Kidney capillary endothelial cell (primary cell): Measurements from ENCODE around the gene FEM1C.

ENCODE experiments used
- DNase-seq: peaks from one replicate; pipeline ENCODE4 v3.0.0-alpha.2; 2018; ENCODE audit warnings: low spot score

Gene FEM1C, protein sequence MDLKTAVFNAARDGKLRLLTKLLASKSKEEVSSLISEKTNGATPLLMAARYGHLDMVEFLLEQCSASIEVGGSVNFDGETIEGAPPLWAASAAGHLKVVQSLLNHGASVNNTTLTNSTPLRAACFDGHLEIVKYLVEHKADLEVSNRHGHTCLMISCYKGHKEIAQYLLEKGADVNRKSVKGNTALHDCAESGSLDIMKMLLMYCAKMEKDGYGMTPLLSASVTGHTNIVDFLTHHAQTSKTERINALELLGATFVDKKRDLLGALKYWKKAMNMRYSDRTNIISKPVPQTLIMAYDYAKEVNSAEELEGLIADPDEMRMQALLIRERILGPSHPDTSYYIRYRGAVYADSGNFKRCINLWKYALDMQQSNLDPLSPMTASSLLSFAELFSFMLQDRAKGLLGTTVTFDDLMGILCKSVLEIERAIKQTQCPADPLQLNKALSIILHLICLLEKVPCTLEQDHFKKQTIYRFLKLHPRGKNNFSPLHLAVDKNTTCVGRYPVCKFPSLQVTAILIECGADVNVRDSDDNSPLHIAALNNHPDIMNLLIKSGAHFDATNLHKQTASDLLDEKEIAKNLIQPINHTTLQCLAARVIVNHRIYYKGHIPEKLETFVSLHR

DNA sequence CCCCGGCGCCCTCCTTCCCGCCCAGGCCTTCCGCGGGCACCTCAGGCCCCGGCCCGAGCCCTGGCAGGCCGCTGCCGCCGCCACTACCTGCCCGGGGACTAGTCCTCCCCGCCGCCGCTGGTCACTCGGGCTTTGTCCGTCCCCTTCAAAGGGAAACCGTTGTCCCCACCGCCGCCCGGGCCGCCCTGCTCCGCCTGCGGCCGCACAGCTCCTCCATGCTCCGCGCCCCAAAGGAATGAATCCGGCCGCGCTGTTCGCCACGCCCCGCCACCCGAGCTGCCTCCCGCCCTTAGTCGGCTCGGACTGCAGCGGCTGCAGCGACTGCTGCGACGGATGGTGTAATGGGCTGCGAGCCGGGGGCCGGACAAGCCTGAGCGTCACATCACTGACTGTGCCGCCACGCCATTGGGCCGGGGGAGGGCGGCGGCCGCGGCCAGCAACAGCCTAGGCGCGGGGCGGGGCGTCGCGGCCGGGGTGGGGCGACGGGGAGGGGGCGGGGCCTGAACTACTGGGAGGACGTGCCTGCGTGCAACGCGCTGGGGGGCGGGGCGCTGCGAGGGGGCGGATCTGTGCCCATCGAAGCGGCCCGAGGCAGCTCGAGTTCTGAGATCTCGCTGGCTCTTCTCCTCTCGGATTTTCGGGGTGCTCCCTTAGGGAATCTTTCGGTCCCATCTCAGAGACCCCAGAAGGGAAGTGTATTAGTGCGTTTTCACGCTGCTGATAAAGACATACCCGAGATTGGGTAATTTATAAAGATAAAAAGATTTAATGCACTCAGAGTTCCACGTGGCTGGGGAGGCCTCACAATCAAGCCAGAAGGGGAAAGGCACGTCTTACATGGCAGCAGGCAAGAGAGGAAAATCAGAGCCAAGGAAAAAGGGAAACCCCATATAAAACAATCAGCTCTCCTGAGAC, at the start of gene FEM1C:
TSS of gene FEM1C (minus strand) at position 340 of the 915 bp plus-strand sequence. CDS start 1,282 bp downstream, outside the sequence.
- peak; percentile 92 for DNase-seq

- no peak for DNase-seq
Observed at GRCh38 chr5:115589043-115589442, 44.5 kb upstream of the FEM1C start.

DNA sequence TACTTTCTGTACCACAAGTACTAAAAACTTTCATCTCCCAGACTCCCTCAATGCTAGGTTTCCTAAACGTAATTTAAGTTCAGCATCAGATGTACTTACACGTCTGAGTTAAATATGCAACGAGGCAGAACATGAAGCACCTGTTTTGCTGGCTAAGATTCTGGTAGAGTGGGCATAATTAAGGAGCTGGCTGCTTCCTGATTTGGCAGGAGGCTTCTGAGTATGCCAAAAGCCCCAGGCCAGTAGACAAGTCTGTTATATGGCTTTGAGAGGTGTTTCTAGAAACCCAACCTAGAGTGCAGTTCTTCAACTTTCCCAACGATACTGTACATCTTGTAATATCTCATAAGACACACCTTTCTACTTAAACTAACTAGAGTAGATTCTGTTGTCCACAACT, 44.1 kb upstream of the FEM1C start:
- DNase-seq = no peak

DNA sequence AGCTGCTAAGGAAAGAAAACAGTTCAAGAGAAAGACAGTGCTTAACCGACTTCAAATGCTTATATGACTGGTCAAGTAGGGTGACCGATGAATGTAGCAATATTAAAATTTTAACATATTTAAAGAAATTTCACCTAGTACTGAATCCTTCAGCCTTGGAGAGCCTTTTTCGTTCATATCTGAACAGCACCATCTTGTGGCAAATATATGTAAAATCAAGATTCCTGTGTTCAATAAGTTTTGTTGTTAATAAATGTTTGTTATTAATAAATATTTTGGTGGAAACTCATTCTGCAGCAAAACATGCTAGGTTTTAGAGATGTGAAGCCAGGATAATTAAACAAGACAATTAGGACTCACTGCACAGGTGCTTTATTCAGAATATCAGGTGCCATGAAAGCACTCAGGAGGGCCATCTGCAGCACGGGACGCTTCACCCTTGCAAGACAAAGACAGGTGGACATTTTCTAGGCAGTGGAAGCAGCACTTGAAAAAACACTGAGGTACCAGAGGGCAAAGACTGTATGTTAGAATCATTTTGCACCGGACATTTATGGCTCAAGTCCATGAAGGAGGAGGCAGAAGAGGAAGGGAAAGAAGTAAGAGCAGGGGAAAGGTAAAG, 42.1 kb upstream of the FEM1C start:
- DNase-seq = peak; percentile 51

GRCh38 chr5:115585265-115585664, 40.7 kb upstream of the FEM1C start:
- no peak for DNase-seq

DNA sequence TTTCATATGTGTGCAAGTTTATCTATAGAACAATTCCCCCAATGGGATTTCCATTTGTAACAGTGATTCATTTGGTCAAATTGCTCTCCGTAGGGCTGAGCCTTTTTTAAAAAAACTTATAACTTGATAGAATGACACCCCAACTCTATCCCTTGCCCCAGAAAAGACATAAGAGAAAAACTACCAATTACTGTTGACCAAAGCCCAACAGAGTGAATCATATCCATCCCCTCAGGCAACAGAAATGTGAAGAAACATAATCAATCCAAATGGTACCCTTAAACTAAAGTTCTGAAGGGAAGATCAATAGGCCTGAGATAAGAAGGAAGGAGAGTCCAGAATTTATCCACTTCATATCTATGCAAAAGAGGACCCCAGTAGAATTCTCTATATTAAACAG, 39.9 kb upstream of the FEM1C start:
- no peak for DNase-seq

GRCh38 chr5:115583474-115583873, 38.9 kb upstream of the FEM1C start:
- DNase-seq = peak; percentile 35

DNA sequence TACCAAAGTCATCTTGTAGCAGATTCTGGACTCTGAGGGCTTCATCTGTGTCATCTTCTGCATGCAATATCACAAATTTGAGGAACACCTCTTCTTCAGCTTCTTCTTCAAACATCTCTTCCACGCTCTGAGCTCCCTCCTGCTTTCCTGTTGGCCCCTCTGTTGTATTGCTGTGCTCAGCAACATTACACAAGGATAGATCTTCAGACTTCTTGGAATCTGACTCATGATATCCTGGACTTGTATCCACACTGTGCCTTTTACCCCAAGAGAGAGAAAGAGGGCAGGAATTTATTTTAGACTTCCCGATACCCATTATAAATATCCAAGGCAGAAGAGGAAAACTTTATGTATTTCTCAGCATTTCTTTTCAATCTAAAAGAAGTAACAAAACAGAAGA, 36.4 kb upstream of the FEM1C start:
- no peak for DNase-seq

DNA sequence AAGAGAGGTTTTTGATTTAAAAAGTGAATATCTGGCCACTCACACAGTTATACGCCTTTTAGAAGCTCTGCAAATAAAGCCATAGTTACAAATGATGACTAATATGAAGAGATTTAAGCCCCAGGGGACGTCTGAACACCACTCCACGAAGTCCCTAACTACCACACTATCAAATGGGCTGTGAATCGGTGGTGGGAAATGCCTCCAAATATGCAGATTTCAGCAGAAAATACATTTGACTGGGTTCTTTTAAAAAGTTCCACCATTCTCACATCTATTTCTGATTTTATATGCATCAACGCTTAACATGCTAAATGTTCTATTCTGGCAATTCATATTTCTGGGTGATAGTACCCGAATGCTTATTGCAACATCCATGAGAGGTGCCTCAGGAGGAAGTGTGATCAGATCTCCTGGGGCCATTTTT, 35.2 kb upstream of the FEM1C start:
- no peak for DNase-seq

DNA sequence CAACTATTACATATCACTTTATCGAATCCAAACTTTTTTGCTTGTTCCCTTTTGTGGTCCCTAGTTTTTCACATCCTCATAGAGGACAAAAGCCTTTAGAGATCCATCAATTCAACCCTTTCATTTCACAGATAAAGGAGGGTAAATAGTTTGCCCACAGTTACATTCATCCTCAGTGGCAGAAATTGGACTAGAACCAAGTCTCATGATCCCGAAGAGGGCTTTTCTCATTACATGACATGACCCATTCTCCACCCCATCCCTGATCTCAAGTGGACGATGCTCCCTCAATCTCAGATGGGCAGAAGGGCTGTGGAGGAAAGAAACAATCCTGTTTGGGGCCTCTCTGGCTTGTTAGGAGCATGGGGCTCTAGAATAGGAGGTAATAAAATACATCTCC, 34.6 kb upstream of the FEM1C start:
- DNase-seq = no peak

DNA sequence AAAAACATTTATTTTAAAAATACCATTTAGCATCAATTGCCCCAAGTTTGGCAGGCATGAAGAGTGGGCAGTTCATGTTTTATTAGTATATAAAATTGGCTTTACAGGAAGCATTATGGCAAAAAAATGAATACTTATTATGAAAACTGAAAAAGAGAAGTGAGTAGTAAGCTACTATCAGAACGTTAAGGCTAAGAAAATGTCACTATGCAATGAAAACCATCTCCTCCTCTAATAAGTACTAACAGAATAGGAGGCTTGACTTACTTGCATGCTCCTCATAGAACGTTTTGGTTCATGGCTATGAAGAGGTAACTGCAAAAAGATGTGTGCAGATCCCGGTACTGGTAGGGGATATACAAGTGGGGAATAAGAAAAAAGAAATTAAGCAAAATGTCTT, 34.1 kb upstream of the FEM1C start:
- DNase-seq = no peak

GRCh38 chr5:115577741-115578140, 33.2 kb upstream of the FEM1C start:
- DNase-seq = no peak

DNA sequence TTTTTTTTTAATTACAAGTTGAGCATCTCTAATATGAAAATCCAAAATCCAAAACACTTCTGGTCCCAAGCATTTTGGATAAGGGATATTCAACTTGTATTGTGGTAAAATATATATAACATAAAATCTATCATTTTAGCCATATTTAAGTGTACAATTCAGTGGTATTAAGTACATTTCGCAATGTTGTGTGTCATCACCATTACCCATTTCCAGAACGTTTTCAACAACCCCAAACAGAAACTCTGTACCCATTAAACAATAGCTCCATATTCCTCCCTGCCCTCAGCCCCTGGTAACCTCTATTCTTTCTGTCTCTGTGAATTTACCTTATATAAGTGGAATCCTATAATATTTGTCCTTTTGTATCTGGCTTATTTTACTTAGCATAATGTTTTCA, 32.8 kb upstream of the FEM1C start:
- DNase-seq = no peak

DNA sequence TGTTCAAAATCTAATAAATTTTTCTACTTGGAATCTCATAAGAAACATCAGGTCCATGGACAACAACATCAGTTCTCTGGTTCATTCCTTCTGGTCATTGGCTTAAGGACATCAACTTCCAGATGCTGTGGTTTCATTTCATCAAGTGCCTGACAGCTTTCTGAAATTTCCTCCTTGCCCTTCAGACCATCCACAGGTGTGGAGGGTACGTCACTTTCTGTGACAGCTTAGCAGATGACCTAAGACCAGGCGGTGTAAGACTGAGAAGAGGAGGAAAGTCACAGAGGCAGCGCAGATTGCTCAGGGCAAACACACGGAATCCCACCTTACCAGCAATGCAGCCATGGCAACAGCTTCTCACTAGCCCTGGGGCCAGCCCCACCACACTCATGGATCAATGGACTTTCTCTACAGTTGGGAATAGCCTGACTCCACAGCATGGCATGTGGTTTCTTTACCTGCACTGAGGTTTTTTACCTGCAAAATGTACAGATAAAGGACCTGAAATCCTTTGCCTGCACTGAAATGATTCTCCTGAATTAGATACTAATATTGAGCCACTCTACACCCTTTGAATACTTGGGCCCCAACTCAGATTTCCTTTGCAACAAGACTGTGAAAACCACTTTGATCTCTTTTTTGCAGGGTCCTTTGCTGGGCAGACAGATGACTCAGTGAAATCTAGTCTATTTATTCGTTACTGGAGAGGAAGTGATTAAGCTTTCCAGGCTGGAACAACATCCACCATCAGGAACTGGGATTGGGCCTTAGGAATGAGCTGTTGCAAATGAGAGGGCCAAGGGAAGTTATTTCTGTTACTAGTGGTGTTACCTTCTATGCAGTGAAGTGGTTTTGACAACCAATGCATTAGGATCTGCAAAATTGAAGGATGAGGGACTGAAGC, 30.8 kb upstream of the FEM1C start:
- DNase-seq = peak; percentile 94

- no peak for DNase-seq
Observed at GRCh38 chr5:115573133-115573532, 28.6 kb upstream of the FEM1C start.

DNA sequence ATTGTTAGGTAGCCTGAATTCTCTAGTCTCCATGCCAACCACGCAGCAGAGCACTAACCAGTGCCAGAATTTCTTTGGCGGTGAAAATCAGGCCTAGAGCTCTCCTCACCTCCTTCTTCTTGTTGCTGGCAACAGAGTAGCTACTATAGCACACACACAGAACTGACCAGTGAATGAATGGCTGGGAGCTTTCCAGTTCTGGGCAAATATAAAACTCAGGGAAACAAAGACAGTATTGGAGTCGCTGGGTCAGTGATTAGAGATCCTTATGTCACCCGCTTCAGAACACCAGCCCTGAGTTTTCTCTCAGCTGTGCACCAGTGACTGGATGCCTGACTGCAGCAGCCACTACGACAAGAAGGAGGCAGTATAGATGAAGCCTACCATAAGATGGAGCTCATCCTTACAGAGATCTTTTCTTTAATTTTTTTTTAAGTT, 26.9 kb upstream of the FEM1C start:
- no peak for DNase-seq

- DNase-seq = no peak
Observed at GRCh38 chr5:115568668-115569067, 24.1 kb upstream of the FEM1C start.

GRCh38 chr5:115565233-115565632, 20.7 kb upstream of the FEM1C start:
- DNase-seq = no peak

GRCh38 chr5:115561176-115561575, 16.6 kb upstream of the FEM1C start:
- DNase-seq = no peak

DNA sequence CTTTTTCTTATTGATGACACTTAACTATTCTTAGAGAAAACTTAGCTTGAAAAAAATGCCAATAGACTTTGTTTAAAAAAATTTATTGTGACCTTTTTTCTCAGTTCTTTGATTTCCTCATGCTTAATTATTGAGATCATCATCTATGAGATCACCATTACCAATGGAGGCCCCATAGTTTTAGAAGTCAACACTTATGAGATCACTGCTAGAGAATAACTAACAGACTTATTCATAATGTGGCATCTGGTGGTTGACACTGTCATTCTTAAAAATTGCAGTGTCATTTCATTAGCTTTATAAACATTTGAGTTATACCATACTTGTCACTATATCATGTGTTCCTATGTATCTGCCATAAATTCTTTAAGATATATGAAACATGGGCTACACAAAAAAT, 14.9 kb upstream of the FEM1C start:
- no peak for DNase-seq

- DNase-seq = no peak
Observed at GRCh38 chr5:115558388-115558956, 13.9 kb upstream of the FEM1C start.
